ENCODE results near the gene CD58.
"Not testable (repeated sequence)": the region's sequence is repeated elsewhere in the genome, so short reads cannot be mapped to it uniquely, and the experiment has no call there.

The CD58 gene

GRCh38 chr1:116593401-116593800, 22.6 kb upstream of the CD58 start:
- H3K4me3 ChIP-seq (ENCODE audit: low read length) = not testable (repeated sequence)

- not testable (repeated sequence) for H3K4me3 ChIP-seq (ENCODE audit: low read length)
Measured at GRCh38 chr1:116591951-116592605, 21.3 kb upstream of the CD58 start.

- H3K4me3 ChIP-seq (ENCODE audit: low read length) = not testable (repeated sequence)
Measured at GRCh38 chr1:116591006-116591950, 20.5 kb upstream of the CD58 start.

- H3K4me3 ChIP-seq (ENCODE audit: low read length) = not testable (repeated sequence)
Measured at GRCh38 chr1:116590359-116591005, 19.7 kb upstream of the CD58 start.

GRCh38 chr1:116589101-116589735, 18.4 kb upstream of the CD58 start:
- H3K4me3 ChIP-seq (ENCODE audit: low read length) = not testable (repeated sequence)

- no peak overlapping the region for H3K4me3 ChIP-seq (ENCODE audit: low read length)
- TF ChIP-seq ZNF274 (IDR thresholded peaks at IDR 0.05; ENCODE audit: low read depth, low read length) = no peak
Measured at GRCh38 chr1:116587501-116588227, 16.8 kb upstream of the CD58 start.

GRCh38 chr1:116586741-116587143, 15.9 kb upstream of the CD58 start:
- no peak for TF ChIP-seq ZNF274 (IDR thresholded peaks at IDR 0.05; ENCODE audit: low read depth, low read length)
- no peak overlapping the region for H3K4me3 ChIP-seq (ENCODE audit: low read length)

- H3K4me3 ChIP-seq (ENCODE audit: low read length) = no peak overlapping the region
- TF ChIP-seq ZNF274 (IDR thresholded peaks at IDR 0.05; ENCODE audit: low read depth, low read length) = no peak
Measured at GRCh38 chr1:116585886-116586285, 15.1 kb upstream of the CD58 start.

GRCh38 chr1:116581323-116581885, 10.6 kb upstream of the CD58 start:
- no peak overlapping the region for H3K4me3 ChIP-seq (ENCODE audit: low read length)
- no peak for TF ChIP-seq ZNF274 (IDR thresholded peaks at IDR 0.05; ENCODE audit: low read depth, low read length)

- no peak for TF ChIP-seq ZNF274 (IDR thresholded peaks at IDR 0.05; ENCODE audit: low read depth, low read length)
- no peak overlapping the region for H3K4me3 ChIP-seq (ENCODE audit: low read length)
Measured at GRCh38 chr1:116580446-116581322, 9.9 kb upstream of the CD58 start.

- TF ChIP-seq ZNF274 (IDR thresholded peaks at IDR 0.05; ENCODE audit: low read depth, low read length) = no peak
Measured at GRCh38 chr1:116579259-116579875, 8.5 kb upstream of the CD58 start.

GRCh38 chr1:116578581-116578980, 7.8 kb upstream of the CD58 start:
- H3K4me3 ChIP-seq (ENCODE audit: low read length) = no peak overlapping the region
- no peak for TF ChIP-seq ZNF274 (IDR thresholded peaks at IDR 0.05; ENCODE audit: low read depth, low read length)

More at GRCh38 chr1:116579259-116579875, 8.5 kb upstream of the CD58 start:
- no peak overlapping the region for H3K4me3 ChIP-seq (ENCODE audit: low read length)
